BLaER1 treated with 17β-estradiol and CSF1 and Interleukin-3, amounts not matched to agents 10 nM and 100 nM (cell line): ENCODE measurements around the gene DDX39A.

ENCODE experiments used
- H3K27ac ChIP-seq, 11 experiments: shearing (Covaris generic); formaldehyde crosslinking; 2 replicates each; pipeline ENCODE4 v1.8.1; 2022
- H3K27me3 ChIP-seq, 11 experiments: shearing (Covaris generic); formaldehyde crosslinking; 2 replicates each; pipeline ENCODE4 v1.8.1; 2022
- H3K36me3 ChIP-seq, 11 experiments: shearing (Covaris generic); formaldehyde crosslinking; 2 replicates each; pipeline ENCODE4 v1.8.1; 2022
- H3K4me1 ChIP-seq, 10 experiments: shearing (Covaris generic); formaldehyde crosslinking; 2 replicates each; pipeline ENCODE4 v1.8.1; 2022
- H3K4me2 ChIP-seq, 11 experiments: shearing (Covaris generic); formaldehyde crosslinking; 2 replicates each; pipeline ENCODE4 v1.8.1; 2022
- H3K4me3 ChIP-seq, 10 experiments: shearing (Covaris generic); formaldehyde crosslinking; 2 replicates each; pipeline ENCODE4 v1.8.1; 2022
- H3K9ac ChIP-seq, 11 experiments: shearing (Covaris generic); formaldehyde crosslinking; 2 replicates each; pipeline ENCODE4 v1.8.1; 2022
- H3K9me3 ChIP-seq, 11 experiments: shearing (Covaris generic); formaldehyde crosslinking; replicated peaks in 1 of 11; 2 replicates each; pipeline ENCODE4 v1.8.1; 2022
- H4K20me1 ChIP-seq, 11 experiments: shearing (Covaris generic); formaldehyde crosslinking; 2 replicates each; pipeline ENCODE4 v1.8.1; 2022
- Cebpa-rat ChIP-seq, 11 experiments: shearing (Covaris generic); IDR thresholded peaks; 2 replicates each; pipeline ENCODE4 v1.8.1; 2022

The DDX39A gene

DNA sequence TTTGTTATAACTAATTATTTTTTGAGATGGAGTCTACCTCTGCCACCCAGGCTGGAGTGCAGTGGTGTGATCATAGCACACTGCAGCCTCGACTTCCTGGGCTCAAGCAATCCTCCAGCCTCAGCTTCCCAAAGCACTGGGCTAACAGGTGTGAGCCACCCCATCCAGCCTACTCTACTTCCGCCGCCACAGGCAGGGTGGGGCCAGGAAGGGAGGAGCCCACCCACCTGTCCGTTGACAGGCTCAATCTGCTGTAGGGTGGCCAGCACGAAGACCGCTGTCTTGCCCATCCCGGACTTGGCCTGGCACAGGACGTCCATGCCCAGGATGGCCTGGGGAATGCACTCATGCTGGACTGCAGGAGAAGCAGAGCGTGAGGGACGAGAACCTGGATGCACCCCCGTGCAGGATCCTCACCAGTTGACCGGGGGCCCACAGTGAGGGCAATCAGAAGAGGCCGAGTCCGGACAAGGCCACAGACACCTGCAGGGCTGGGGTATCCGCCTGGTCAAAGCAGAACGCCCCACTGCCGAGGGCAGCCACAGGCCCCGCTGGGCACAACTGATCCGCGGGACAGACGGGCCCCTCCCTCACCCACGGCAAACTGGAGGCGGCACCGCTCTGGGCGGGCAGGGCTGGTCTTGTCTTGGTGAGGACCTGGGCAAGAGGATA lies 6.7 kb downstream of the DDX39A start:
- Histone ChIP-seq H4K20me1 (peaks cover 97 to 100% (median 100%) of the 10 kb centered on the region in 11 experiments), H3K4me1 (peaks cover 77 to 99% (median 94%) of the 10 kb centered on the region in 10 experiments), H3K27me3 (no peaks in the 10 kb centered on the region), H3K4me3 (no peak overlapping the region), H3K36me3 (peaks cover 79 to 98% (median 97%) of the 10 kb centered on the region in 11 experiments), H3K4me2 (peak overlapping the region; percentile 27 to 100 (median 83); a peak in 20 of 22 replicates), H3K27ac (0 out of 22 replicates have a peak overlapping the region, but pooled peaks of 2 of the 11 experiments have one; percentile 3 to 7), H3K9ac (peak overlapping the region in 10 of 11 experiments; percentile 11 to 68 (median 50); a peak in 16 of 22 replicates), H3K9me3 (no peaks in the 10 kb centered on the region)
- TF ChIP-seq Cebpa-rat (IDR thresholded peaks at IDR 0.05): no peak

DNA sequence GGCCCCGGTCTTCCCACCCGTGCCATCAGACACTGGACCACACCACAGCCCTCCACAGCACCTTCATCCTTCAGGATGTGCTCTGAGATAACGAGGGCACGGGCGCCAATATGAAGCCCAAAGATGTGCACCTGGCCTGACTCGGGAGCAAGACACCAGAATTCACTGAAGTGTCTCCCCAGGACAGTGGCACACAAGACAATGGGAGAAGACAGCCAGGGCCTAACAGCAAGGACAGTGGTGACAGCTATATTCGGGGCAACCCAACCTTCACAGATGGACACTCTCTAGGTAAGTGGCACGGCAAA lies 7.2 kb downstream of the DDX39A start:
- TF ChIP-seq Cebpa-rat (IDR thresholded peaks at IDR 0.05): no peak
- Histone ChIP-seq H3K9ac (peak overlapping the region in 9 of 11 experiments; percentile 15 to 68 (median 51); a peak in 12 of 22 replicates), H3K9me3 (no peaks in the 10 kb centered on the region), H3K27ac (no peak overlapping the region), H3K36me3 (peaks cover 85 to 100% (median 99%) of the 10 kb centered on the region in 11 experiments), H3K4me1 (peaks cover 71 to 97% (median 91%) of the 10 kb centered on the region in 10 experiments), H3K4me3 (no peak overlapping the region), H3K4me2 (peak overlapping the region; percentile 27 to 100 (median 83); a peak in 20 of 22 replicates), H3K27me3 (no peaks in the 10 kb centered on the region), H4K20me1 (peaks cover 92 to 100% (median 100%) of the 10 kb centered on the region in 11 experiments)

DNA sequence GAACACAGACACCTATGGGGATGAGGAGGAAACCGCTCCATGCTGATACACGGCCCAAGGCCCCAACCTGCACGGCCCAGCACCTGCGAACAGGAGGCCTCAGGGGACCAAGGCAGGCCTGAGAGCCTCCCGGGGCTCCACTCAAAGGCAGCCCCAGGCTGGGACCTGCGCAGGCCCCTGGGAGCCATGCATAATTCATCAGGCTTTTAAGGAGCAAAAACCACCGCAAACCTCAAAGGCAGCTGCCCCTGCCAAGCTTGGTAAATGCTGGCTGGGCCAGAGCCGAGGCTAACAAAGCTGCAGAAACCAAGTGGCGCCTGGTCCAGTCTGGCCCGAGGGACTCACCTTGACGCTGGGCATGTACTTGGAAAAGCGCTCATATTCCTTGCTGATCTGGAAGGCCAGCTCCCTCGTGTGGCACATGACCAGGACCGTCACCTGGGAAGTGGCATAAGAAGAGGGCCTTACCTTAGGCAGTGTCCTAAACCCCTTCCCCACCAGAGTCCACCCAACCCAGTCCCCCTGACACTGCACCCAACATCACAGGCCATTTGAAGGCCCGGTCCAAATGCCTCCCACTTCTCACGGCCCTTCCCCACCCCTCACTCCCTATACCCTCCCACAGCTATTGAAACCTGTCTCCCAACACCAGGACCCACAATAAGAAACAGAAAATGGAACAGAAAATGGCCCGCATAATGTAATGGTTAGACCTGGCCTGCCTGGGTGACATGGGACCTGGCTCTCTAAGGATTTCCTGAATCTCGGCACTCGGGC lies 7.8 kb downstream of the DDX39A start:
- Histone ChIP-seq H3K9ac (peak overlapping the region in 10 of 11 experiments; percentile 26 to 68 (median 52); a peak in 18 of 22 replicates), H3K4me2 (peak overlapping the region; percentile 27 to 97 (median 80); a peak in 20 of 22 replicates), H3K36me3 (peaks cover 87 to 100% (median 99%) of the 10 kb centered on the region in 11 experiments), H3K9me3 (no peaks in the 10 kb centered on the region), H3K4me3 (peak overlapping the region in 1 of 10 experiments; percentile 44; a peak in 1 of 20 replicates), H3K27ac (peak overlapping the region in 3 of 11 experiments; percentile 28 to 66 (median 62); a peak in 3 of 22 replicates), H4K20me1 (peaks cover 86 to 100% (median 98%) of the 10 kb centered on the region in 11 experiments), H3K4me1 (peaks cover 71 to 97% (median 91%) of the 10 kb centered on the region in 10 experiments), H3K27me3 (no peaks in the 10 kb centered on the region)
- no peak for TF ChIP-seq Cebpa-rat (IDR thresholded peaks at IDR 0.05)

- Histone ChIP-seq H4K20me1 (peaks cover 76 to 98% (median 89%) of the 10 kb centered on the region in 11 experiments), H3K27ac (peak overlapping the region in 8 of 11 experiments; percentile 37 to 68 (median 58); a peak in 16 of 22 replicates), H3K4me2 (peak overlapping the region; percentile 25 to 97 (median 80); a peak in 21 of 22 replicates), H3K27me3 (no peaks in the 10 kb centered on the region), H3K9ac (peak overlapping the region; percentile 26 to 68 (median 52); a peak in 17 of 22 replicates), H3K4me1 (peaks cover 63 to 94% (median 87%) of the 10 kb centered on the region in 10 experiments), H3K4me3 (peak overlapping the region in 3 of 10 experiments; percentile 15 to 44 (median 19); a peak in 6 of 20 replicates), H3K9me3 (no peaks in the 10 kb centered on the region), H3K36me3 (peaks cover 83 to 98% (median 95%) of the 10 kb centered on the region in 11 experiments)
- TF ChIP-seq Cebpa-rat (IDR thresholded peaks at IDR 0.05): no peak
These were observed 8.8 kb downstream of the DDX39A start for GRCh38 chr19:14410091-14411051.

DNA sequence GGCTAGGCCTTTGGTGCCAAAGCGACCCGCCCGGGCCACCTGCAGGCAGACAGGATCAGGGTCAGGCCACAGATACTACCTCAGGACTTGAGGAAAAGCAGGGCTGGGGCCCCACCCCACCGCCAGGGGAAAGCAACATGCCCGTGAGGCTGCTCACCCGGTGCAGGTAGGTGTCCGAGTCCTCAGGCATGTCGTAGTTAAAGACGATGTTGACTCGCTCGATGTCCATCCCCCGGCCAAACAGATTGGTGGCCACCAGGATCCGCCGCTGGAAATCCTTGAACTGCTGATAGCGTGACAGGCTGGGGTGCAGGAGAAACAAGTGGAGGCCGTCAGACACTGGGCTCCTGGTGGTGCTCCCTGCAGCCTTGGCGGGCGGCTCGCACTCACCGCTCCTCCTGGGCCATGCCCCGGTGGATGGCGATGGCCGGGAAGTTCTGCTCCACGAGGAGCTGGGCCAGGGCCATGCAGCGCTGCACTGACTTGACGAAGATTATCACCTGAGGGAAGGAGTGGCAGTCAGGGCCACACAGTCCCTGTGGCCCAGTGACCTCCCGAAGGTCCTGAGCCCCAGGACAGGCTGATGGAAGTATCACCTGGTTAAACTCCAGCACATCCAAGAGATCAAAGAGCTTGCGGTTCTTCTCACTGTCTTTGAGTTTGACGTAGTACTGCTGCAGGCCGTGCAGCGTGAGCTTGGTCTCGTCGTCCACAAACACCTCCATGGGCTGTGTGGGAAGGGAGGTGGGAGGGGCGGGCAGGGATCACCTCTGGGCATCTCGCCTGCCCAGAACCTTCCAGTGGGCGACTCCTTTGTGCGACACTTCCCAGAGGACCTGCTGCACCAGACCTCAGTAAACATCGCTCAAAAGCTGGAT lies 9.8 kb downstream of the DDX39A start:
- H3K4me3 ChIP-seq: no peak overlapping the region
- peak overlapping the region in 7 of 11 experiments; percentile 46 to 68 (median 62); a peak in 12 of 22 replicates for H3K27ac ChIP-seq
- H3K4me1 ChIP-seq: peaks cover 53 to 87% (median 80%) of the 10 kb centered on the region in 10 experiments
- H3K9ac ChIP-seq: peak overlapping the region in 9 of 11 experiments; percentile 5 to 68 (median 52); a peak in 15 of 22 replicates
- H3K9me3 ChIP-seq: no peaks in the 10 kb centered on the region
- H4K20me1 ChIP-seq: peaks cover 66 to 88% (median 80%) of the 10 kb centered on the region in 11 experiments
- peaks cover 90 to 98% (median 96%) of the 10 kb centered on the region in 11 experiments for H3K36me3 ChIP-seq
- no peaks in the 10 kb centered on the region for H3K27me3 ChIP-seq
- TF ChIP-seq Cebpa-rat (IDR thresholded peaks at IDR 0.05): no peak
- H3K4me2 ChIP-seq: peak overlapping the region in 10 of 11 experiments; percentile 31 to 97 (median 82); a peak in 19 of 22 replicates

DNA sequence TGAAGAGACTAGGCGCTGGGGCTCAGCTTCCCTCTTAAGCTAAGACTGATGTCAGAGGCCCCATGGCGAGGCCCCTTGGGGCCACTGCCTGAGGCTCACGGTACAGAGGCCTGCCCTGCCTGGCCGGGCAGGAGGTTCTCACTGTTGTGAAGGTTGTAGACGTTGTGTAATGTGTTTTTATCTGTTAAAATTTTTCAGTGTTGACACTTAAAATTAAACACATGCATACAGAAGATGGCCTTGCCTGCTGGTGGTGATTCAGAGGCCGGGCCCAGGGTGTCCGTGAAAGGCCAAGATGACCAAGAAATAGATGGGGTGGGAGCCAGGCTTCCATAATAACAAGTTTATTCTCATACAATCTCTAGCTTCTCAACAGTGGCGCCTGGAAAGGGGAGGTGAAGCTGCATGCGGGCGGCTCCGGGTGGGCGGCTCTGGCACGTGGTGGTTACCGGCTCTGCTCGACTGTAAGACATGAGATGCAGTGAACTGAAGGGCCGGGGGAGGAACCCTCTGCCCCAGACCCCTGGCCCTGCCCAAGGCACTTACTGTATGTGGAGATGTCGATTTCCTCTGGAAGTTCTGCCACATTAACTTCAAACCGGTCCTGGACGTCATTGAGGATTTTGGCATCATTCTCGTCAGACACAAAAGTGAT lies 10.5 kb downstream of the DDX39A start:
- peak overlapping the region in 8 of 11 experiments; percentile 24 to 97 (median 82); a peak in 11 of 22 replicates for H3K4me2 ChIP-seq
- no peaks in the 10 kb centered on the region for H3K27me3 ChIP-seq
- no peaks in the 10 kb centered on the region for H3K9me3 ChIP-seq
- H3K9ac ChIP-seq: peak overlapping the region in 9 of 11 experiments; percentile 3 to 68 (median 29); a peak in 13 of 22 replicates
- H4K20me1 ChIP-seq: peaks cover 59 to 80% (median 72%) of the 10 kb centered on the region in 11 experiments
- TF ChIP-seq Cebpa-rat (IDR thresholded peaks at IDR 0.05): no peak
- peaks cover 93 to 98% (median 96%) of the 10 kb centered on the region in 11 experiments for H3K36me3 ChIP-seq
- H3K4me1 ChIP-seq: peaks cover 45 to 80% (median 73%) of the 10 kb centered on the region in 10 experiments
- H3K27ac ChIP-seq: peak overlapping the region in 3 of 11 experiments; percentile 6 to 68 (median 66); a peak in 5 of 22 replicates
- no peak overlapping the region for H3K4me3 ChIP-seq
